Midbrain (tissue), 1 donor: Measurements from ENCODE around the gene LIMD2.

Source experiments
- DNase-seq: peaks from one replicate; lab custom pipeline; 2025; lab: John Stamatoyannopoulos, UW

LIMD2 gene

DNA sequence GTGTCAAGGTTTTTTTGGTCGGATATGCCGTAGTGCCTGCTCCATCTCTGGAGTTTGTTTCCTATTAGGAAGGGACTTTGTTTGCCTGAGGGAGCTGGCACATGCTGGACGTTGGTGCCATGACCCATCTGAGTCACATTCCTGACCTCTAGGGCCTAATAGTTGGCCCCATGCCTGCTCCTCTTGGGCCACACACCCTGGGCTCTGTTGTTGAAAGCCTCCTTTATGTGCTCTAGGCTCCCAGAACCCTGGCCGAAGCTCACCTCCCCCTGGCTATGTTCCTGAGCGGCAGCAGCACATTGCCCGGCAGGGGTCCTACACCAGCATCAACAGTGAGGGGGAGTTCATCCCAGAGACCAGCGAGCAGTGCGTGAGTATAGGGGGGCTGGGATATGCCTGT, 18.4 kb downstream of the LIMD2 start:
- DNase-seq = no peak

GRCh38 chr17:63680700-63681099, 19.2 kb downstream of the LIMD2 start:
- no peak for DNase-seq

DNA sequence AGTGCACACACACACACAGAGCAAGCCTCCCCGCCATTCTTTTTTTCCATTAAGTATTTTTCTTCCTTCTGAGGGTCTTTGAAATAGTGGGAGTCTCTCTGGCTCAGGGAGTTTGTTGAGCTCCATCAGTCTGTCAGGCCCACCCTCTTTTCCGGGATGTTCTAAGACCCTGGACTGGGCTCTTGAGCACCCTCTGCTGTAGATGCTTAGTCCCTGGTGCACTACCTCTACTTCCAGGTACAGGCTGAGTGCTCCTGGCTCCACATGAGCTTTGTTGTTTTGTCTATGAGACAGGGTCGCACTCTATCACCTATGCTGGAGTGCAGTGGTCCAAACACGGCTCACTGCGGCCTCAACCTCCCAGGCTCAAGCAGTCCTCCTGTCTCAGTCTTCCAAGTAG, 20.7 kb downstream of the LIMD2 start:
- no peak for DNase-seq

GRCh38 chr17:63676584-63676983, 23.3 kb downstream of the LIMD2 start:
- DNase-seq = no peak

DNA sequence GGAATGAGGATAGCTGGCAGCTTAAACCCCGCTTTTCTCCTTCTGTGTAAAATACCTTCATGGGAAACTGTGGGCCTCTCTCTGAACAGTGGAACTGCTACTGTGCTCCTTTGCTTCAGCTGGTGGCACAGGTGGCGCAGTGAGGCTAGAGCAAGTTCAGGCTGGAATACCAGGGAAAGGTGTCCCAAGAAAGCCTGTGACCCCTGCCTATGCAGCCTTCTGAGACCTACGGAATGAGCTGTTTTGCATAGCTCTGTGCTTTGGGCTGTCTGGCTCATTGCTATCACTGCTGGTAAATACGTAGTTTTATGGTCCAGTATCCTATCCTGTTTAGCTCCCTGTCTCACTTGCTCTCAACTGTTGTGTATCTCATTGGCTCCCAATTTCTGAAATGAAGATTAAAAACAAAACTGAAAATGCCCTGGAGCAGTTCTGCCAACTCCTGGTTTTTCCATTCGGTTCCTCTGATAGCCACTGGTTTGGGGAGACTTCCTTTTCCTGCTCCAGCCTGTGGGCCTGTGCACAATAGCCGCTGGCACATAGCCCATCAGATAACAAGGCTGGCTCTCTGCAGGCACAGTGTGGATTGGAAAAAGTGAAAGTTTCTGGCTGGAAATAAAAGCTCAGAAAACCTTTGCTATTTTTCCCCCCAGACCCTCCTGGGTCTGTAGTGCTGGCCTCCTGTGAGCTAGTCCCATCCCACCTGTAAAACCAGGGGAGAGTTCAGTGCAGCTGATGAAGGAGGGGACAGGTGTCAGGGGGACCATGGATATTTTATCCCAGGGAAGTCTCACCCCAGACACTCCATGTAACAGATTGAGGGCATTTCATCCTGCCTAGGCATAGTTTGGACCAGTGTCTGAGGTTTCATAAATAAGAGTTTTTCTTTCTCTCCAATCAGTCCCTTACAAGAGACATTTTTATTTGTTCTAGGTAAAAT, 24.0 kb downstream of the LIMD2 start:
- DNase-seq = peak; percentile 27

DNA sequence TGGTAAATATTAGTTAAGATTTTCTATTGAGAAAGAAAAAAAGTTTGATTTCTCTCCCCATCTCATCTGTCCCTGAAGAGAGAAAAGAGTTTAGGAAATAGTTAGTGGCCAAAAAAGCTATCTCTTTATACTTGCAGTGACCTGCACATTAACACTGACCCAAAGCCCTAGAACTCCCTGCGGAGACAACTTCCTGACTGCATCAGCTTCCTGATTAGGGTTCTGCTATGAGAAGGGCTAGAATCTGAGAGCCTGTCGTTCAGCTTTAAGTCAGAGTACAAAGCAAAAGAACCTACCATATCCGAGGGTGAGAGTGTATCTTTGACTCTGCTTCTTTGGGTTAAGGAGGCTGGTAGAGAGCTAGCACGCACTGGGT, 24.7 kb downstream of the LIMD2 start:
- no peak for DNase-seq

DNA sequence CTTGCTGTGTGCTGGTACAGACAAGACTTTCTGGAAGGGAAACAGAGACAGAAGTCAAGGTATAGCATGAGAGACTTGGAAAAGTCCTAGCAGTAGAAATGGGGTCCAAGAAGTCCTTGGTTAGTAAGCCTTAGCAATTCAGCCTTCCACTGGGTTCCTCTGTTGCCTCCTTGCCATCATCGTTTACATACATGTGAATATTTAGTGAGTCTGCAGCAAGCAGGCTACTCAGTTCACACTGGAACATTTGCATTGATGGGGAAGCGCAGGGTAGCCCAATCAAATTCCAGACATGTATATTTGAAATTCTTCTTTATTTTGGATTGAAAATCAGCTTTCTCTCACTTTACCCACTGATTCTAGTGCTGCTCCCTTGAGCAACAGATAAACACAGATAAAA, 27.1 kb downstream of the LIMD2 start:
- no peak for DNase-seq

GRCh38 chr17:63665527-63666214, 34.3 kb downstream of the LIMD2 start:
- DNase-seq = peak; percentile 27

- DNase-seq = no peak
These were observed 40.1 kb downstream of the LIMD2 start for GRCh38 chr17:63659850-63660249.

GRCh38 chr17:63658366-63658765, 41.6 kb downstream of the LIMD2 start:
- no peak for DNase-seq

- no peak for DNase-seq
These were observed 42.1 kb downstream of the LIMD2 start for GRCh38 chr17:63657786-63658185.

DNA sequence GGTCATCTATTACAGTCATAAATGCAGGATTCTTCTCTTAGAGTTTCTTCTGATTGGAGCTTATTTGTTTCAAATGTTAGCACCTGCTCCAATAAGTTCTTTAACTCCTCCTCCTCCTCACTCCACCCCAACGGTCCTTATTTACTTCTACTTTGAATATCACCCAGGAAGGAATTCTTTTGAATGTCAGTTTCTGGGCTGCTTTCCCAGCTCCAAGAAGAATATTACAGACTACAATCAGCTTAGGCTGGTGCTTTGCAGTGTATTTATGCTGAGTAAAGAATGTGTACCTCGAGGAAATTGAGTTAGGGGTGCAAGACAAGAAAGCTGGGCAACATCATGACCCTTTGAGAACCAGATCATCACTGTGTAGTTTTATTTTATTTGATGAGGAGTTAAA, 46.9 kb downstream of the LIMD2 start:
- no peak for DNase-seq

DNA sequence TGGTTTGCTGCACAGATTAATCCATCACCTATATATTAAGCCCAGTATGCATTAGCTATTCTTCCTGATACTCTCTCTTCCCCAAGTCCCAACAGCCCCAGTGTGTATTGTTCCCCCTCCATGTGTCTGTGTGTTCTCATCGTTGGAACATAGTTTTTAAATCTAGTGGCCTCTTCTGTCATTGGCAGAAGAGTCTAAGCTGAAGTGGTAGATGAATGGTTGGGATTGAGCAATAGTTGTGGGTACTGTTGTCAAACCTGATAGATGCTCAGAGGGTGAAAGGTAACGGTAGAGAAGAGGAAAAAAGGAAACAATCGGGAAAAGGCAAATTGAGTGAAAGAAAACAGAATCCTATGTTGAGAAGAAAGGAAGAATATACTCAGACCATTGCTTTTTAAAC, 47.8 kb downstream of the LIMD2 start:
- DNase-seq = no peak

GRCh38 chr17:63649813-63650212, 50.1 kb downstream of the LIMD2 start:
- peak; percentile 9 for DNase-seq

DNA sequence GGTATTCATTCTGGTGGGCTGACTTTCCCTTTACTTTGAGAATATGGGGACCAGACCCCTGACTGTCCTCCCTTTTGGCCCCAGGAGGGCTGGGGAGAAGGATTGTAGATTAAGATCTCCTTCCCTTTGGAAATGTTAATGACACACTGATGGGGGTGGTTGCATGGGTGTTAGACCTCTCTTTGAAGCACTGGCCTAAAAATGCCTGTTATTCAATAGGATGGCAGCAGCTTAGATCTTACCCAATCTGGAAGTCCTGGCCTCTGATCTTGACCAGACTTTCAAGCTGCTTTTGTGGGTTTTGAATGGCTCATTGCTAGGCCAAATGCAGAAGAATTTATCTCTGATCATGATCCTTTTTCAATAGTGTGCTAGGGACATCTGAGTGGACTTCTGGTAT, 52.0 kb downstream of the LIMD2 start:
- no peak for DNase-seq

DNA sequence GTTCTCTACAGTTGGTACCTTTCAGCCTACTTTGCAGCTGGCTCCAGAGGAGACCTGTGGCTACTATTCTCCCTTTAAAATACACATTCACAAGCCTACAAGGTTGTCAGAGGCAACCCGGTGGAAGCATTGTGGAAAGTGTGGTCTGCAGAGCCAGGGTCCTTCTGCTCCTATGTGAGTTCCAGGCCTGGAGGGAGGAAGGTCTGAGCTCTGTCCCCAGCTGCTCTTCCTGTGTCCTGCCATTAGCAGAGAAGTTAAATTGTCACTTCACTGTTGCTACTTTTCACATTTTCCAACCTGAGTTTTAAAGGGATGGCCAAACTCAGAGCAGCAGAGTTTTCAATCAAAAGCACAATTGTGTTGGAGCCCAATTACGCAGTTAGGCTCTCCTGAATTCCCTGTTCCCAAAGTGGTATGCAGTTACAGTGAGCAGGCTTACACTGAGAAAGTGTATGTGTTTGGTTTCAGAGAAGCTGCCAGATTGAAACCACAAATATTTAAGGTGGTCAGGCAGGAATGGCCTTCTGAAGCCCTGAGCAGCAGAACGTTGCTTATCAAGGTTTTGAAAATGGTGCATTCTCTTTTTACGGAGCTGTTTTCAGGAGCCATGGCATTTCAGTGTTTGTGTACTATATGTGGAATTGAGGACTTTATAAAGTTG, 52.7 kb downstream of the LIMD2 start:
- DNase-seq = no peak

DNA sequence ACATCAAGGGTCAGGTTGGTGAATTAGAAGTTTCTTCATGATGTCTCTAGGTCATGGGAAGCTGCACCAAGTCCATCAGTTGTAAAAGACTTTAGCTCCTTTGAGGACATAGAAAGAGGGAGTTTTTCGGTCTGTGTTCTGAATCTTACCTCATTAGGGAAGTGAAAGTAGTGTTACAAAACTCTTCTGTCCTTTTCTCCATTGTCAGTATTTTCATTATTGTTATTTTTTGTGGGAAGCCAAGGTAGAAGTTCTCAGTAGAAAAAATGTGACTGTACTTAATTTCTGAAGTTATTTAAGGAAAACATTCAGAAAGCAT, 53.5 kb downstream of the LIMD2 start:
- DNase-seq = peak; percentile 26
